OCI-LY3 (cell line): ENCODE data around the gene FZD4.
A peak's percentile ranks its signal among the peaks of the same experiment; 100 is the strongest.

ENCODE experiments used
- H2AFZ ChIP-seq: fragments of 200-600, 300-600 bp; shearing (Covaris generic); 2 replicates; pipeline ENCODE4 v1.6.0; 2014; ENCODE audit warnings: antibody characterized with exemption, low read depth, low read length
- H3K27ac ChIP-seq: fragments of 200-600, 300-600 bp; sonication (generic); 2 replicates; pipeline ENCODE4 v1.5.1; 2014; ENCODE audit warnings: mild to moderate bottlenecking, low read length, moderate library complexity, mixed read lengths
- H3K27me3 ChIP-seq: fragments of 200-600, 300-600 bp; sonication (generic); 2 replicates; pipeline ENCODE4 v1.6.1; 2014; ENCODE audit warnings: low read depth, low read length, mixed read lengths
- H3K36me3 ChIP-seq: fragments of 200-600, 300-600 bp; sonication (generic); replicated peaks from 2 replicates; pipeline ENCODE3; 2014; ENCODE audit warnings: low read depth, low read length, mixed read lengths
- H3K4me1 ChIP-seq: fragments of 300-600, 200-600 bp; sonication (generic); 2 replicates; pipeline ENCODE4 v1.6.1; 2014; ENCODE audit warnings: low read length, mixed read lengths
- H3K4me2 ChIP-seq: fragments of 200-600, 300-600 bp; sonication (generic); 2 replicates; pipeline ENCODE4 v1.6.1; 2014; ENCODE audit warnings: low read length, mixed read lengths
- H3K4me3 ChIP-seq: fragments of 300-600, 200-600 bp; sonication (generic); 2 replicates; pipeline ENCODE4 v1.5.1; 2014; ENCODE audit warnings: antibody characterized with exemption, mild to moderate bottlenecking, low read length, moderate library complexity
- H3K79me2 ChIP-seq: fragments of 300-600, 200-600 bp; shearing (Covaris generic); 2 replicates; pipeline ENCODE4 v1.6.1; 2014; ENCODE audit warnings: mild to moderate bottlenecking, low read length, mixed read lengths
- H3K9ac ChIP-seq: fragments of 300-600, 200-600 bp; shearing (Covaris generic); 2 replicates; pipeline ENCODE4 v1.6.0; 2014; ENCODE audit warnings: mild to moderate bottlenecking, low read length, moderate library complexity
- H3K9me3 ChIP-seq: fragments of 200-600, 300-600 bp; shearing (Covaris generic); 2 replicates; pipeline ENCODE4 v1.6.1; 2014; ENCODE audit warnings: low read length, mixed read lengths; ENCODE audit not compliant: insufficient read depth
- H4K20me1 ChIP-seq: fragments of 200-600, 300-600 bp; sonication (generic); 2 replicates; pipeline ENCODE4 v1.6.1; 2016; ENCODE audit warnings: low read length, mixed read lengths; ENCODE audit not compliant: insufficient read depth
- EZH2phosphoT487 ChIP-seq: fragments of 200-600 bp; shearing (Covaris generic); IDR thresholded peaks from 2 replicates; pipeline ENCODE4 v1.6.1; 2018; ENCODE audit warnings: antibody characterized with exemption, mixed run types, low read depth
- TF ChIP-seq, protein P1 (sequence below): fragments of 200-600, 300-600 bp; sonication (generic); IDR thresholded peaks from 2 replicates; pipeline ENCODE4 v1.5.1; 2014; ENCODE audit warnings: antibody characterized with exemption, low read length, low read depth

The FZD4 gene

DNA sequence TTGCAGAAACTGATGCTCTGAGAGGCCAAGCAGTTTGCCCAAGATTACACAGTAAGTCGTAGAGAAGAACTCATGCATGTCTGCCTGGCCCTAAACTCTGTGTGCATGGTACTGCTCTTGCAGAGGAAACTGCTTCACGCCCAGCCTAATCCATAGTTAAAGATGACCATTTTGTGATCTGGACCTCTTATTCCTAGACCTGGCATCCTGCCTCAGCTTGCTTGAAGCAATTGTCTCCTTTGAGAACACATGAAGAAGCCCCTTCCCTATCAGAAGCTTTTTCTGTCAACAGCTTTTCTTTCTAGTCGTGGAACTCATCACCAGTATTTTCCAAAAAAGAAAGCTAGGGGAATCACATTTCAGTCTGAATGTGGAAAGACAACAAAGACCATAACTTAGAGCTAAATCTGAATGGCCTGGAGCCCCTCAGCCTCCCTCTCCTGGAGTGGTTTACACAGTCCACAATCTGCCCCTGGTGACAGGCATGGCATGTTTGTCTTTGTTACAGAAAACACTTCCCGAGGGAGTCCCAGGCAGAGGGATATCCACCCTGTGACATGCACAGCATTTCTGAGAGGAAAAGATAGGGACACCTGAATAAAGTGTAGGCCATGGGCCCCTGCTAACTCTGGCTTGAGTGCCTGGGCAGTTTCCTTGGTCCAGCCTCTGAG lies 2.9 kb upstream of the FZD4 start:
- H3K9me3 ChIP-seq: no peaks in the 10 kb centered on the region

DNA sequence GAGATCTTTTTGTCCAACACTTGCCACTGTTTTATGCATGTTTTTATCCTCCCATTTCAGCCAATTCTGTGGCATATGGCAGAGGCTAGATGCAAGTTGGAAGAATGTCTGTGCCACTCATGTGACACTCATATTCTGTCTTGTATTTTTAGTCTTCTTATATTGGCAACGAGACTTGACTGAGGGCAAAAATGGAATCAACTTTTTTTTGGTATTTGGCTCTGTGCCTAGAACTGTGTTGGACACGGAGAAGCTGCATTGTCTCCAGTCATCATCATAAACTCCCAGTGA lies 1.7 kb upstream of the FZD4 start:
- H3K4me1 ChIP-seq: 0 out of 2 replicates have a peak, but pooled peaks cover 8% of the 10 kb centered on the region
- no peaks in the 10 kb centered on the region for H4K20me1 ChIP-seq
- H3K36me3 ChIP-seq: no peaks in the 10 kb centered on the region
- H3K27me3 ChIP-seq: peaks cover 29% of the 10 kb centered on the region
- no peak overlapping the region for H2AFZ ChIP-seq
- TF ChIP-seq, protein P1, sequence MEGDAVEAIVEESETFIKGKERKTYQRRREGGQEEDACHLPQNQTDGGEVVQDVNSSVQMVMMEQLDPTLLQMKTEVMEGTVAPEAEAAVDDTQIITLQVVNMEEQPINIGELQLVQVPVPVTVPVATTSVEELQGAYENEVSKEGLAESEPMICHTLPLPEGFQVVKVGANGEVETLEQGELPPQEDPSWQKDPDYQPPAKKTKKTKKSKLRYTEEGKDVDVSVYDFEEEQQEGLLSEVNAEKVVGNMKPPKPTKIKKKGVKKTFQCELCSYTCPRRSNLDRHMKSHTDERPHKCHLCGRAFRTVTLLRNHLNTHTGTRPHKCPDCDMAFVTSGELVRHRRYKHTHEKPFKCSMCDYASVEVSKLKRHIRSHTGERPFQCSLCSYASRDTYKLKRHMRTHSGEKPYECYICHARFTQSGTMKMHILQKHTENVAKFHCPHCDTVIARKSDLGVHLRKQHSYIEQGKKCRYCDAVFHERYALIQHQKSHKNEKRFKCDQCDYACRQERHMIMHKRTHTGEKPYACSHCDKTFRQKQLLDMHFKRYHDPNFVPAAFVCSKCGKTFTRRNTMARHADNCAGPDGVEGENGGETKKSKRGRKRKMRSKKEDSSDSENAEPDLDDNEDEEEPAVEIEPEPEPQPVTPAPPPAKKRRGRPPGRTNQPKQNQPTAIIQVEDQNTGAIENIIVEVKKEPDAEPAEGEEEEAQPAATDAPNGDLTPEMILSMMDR: no peak
- no peak for TF ChIP-seq EZH2phosphoT487
- H3K27ac ChIP-seq: no peak overlapping the region
- H3K4me3 ChIP-seq: peak overlapping the region; percentile 93
- peak overlapping the region; percentile 70; the same call in 1 of the 2 replicates for H3K9ac ChIP-seq
- H3K79me2 ChIP-seq: no peaks in the 10 kb centered on the region
- no peaks in the 10 kb centered on the region for H3K9me3 ChIP-seq
- H3K4me2 ChIP-seq: peak overlapping the region; percentile 86

More for the DNA sequence above, 2.9 kb upstream of the FZD4 start:
- Histone ChIP-seq H3K9ac (no peak overlapping the region), H3K79me2 (no peaks in the 10 kb centered on the region), H2AFZ (no peak overlapping the region), H3K4me3 (no peak overlapping the region), H3K4me2 (no peak overlapping the region), H3K27me3 (peaks cover 34% of the 10 kb centered on the region), H3K27ac (no peak overlapping the region), H3K4me1 (0 out of 2 replicates have a peak, but pooled peaks cover 8% of the 10 kb centered on the region), H3K36me3 (no peaks in the 10 kb centered on the region), H4K20me1 (no peaks in the 10 kb centered on the region)
- TF ChIP-seq, protein P1: no peak
- TF ChIP-seq EZH2phosphoT487: no peak

DNA sequence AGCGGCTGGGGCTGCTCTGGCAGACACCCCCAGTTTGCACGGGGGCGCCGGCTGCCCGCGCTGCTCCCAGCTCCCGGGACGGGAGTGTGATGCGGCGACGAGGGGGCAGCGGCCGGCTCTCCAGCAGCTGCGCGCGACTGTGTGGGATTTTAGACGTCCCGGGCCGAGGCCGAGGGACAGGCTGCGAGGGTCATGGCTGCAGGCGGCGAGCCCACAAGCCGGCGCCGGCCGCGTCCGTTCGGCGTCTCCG lies 159 bp downstream of the FZD4 start:
- peaks cover 9% of the 10 kb centered on the region; the same call in 1 of the 2 replicates for H3K4me1 ChIP-seq
- no peaks in the 10 kb centered on the region for H3K9me3 ChIP-seq
- H4K20me1 ChIP-seq: no peaks in the 10 kb centered on the region
- peak overlapping the region; percentile 86 for H3K4me2 ChIP-seq
- peak overlapping the region; percentile 29; the same call in 1 of the 2 replicates for H3K9ac ChIP-seq
- TF ChIP-seq EZH2phosphoT487: no peak
- TF ChIP-seq, protein P1: no peak
- H3K27ac ChIP-seq: no peak overlapping the region
- peaks cover 39% of the 10 kb centered on the region for H3K27me3 ChIP-seq
- no peaks in the 10 kb centered on the region for H3K36me3 ChIP-seq
- peak overlapping the region; percentile 93 for H3K4me3 ChIP-seq
- H2AFZ ChIP-seq: peak overlapping the region; percentile 47; the same call in 1 of the 2 replicates
- H3K79me2 ChIP-seq: no peaks in the 10 kb centered on the region

DNA sequence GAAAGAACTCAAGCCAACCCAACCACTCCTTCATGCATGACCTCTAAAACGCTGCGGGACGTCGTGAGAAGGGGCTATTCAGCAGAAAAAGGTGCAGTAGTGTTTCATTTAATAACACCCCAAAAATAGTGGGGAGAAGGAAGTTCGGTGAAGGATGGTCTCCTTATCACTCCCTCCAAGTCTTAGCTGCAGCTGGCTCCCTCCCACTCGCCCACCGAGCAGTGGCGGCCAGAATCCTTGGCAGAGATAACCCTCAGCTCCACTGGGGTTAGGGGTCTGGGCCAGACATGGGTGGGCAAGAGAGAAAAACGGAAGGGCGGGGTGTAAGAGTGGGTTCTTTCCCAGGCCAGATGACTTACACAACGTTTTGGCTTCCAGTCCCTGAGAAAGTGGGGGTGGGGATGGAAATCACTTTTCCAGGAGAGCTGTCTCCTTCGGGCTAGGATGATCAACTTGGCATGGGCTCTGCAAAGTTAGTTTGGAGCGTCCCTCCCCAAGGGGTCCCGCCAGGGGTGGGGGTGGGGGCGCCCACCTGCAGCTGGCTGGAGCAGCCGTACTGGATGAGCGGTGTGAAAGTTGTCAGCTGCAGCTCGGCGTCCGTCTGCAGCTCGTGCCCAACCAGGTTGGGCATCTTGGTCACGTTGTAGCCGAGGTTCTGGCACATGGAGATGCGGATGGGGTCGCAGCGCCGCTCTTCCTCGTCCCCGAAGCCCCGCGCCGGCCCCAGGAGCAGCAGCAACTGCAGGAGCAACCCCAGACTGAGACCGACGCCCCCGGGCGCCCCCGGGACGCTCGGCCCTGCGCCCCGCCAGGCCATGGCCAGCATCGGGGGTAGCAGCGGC lies 705 bp downstream of the FZD4 start:
- Histone ChIP-seq H3K4me1 (peaks cover 14% of the 10 kb centered on the region), H3K9me3 (no peaks in the 10 kb centered on the region), H3K79me2 (no peaks in the 10 kb centered on the region), H3K27ac (no peak overlapping the region), H3K9ac (no peak overlapping the region), H3K4me2 (peak overlapping the region; percentile 86), H3K27me3 (peaks cover 39% of the 10 kb centered on the region), H4K20me1 (no peaks in the 10 kb centered on the region), H3K4me3 (peak overlapping the region; percentile 93), H3K36me3 (no peaks in the 10 kb centered on the region), H2AFZ (peak overlapping the region; percentile 47; the same call in 1 of the 2 replicates)
- TF ChIP-seq, protein P1: no peak
- TF ChIP-seq EZH2phosphoT487: no peak
